ENCODE data around the gene IQCB1.
"Not testable (repeated sequence)": the region's sequence is repeated elsewhere in the genome, so short reads cannot be mapped to it uniquely, and the experiment has no call there.

The IQCB1 gene

DNA sequence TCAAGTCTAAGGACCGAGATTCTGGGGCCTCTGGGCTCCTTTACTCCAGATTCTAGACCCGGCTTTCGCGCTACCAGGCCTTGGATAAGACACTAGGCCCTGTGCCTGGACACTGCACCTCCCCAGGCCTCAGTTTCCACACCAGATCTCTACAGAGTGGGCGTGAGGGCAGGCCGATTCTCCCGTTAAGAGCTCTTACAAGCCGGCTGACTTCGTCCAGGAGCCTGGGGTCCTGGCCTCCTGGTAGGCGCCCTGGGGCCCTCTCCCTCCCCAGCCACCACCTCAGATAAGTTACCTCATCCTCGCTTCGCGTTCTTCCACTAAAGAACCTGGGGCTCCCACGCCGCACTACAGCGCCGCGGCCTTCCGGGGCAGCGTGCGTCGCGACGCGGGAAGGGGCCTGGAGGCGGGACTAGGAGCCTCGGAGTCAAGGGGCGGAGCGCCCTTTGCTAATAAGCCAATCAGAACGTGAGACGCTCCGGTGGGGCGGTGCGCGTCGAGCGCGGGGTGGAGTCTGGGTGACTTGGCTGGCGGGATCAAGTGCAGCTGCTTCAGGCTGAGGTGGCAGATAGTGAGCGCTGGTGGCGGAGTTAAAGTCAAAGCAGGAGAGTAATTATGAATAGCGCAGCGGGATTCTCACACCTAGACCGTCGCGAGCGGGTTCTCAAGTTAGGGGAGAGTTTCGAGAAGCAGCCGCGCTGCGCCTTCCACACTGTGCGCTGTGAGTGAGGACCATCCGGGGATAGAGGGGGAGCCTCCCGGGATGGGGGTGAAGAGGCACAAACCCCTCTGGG lies at the start of gene IQCB1, which contains the start of gene EAF2:
Gene IQCB1, minus strand, starts transcription at position 390 of the 794 bp plus-strand sequence. CDS start 6,100 bp downstream, outside the sequence.
Gene EAF2, plus strand, starts transcription at position 539 of the 794 bp plus-strand sequence. Its CDS starts 77 bp downstream, at position 616.
- FAIRE-seq (peak; percentile 75), DNase-seq (ENCODE audit: insufficient read length, low spot score) (peak; percentile 96)

DNA sequence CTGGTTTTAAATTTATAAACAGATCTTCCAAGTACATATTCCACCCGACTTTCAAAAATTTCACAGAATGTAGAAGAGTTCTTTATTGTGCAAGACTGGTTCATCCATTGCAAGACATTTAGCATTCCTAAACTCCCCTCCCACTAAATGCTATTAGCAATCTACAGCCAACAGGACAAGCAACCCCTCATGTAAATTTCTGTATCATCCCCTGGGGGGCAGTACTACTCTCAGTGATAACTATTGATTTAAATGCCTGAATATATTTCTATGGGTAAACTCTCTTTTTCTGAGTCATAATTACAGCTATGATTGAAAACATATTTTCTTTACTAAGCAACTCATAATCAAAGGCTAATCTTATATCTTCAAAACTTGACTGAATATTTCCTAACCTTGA lies 48.6 kb upstream of the IQCB1 start:
- peak; percentile 37 for DNase-seq (ENCODE audit: insufficient read length, low spot score)
- FAIRE-seq: no peak

- DNase-seq (ENCODE audit: insufficient read length, low spot score): no peak
- no peak for FAIRE-seq
Measured at GRCh38 chr3:121878411-121878810, 43.6 kb upstream of the IQCB1 start.

DNA sequence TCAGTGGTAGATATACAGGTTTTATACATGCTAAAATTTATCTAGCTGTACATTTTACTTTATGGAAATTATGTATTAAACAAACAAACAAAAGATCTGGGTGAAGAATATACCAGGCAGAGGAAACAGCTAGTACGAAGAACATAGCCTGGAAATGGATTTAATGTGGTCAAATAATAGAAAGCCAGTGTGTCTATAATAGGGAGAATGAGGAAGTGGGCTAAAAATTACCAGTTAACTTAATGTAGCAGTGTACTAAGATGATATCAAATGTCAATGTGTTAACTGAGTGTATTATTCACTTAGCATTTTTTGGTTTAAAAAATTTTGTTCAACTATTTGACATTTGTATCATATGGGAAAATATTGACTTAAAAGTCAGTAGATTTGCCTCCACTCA lies 36.6 kb upstream of the IQCB1 start:
- DNase-seq (ENCODE audit: insufficient read length, low spot score) (no peak), FAIRE-seq (no peak)

- FAIRE-seq: no peak
- no peak for DNase-seq (ENCODE audit: insufficient read length, low spot score)
Measured at GRCh38 chr3:121870717-121871116, 35.9 kb upstream of the IQCB1 start.

DNA sequence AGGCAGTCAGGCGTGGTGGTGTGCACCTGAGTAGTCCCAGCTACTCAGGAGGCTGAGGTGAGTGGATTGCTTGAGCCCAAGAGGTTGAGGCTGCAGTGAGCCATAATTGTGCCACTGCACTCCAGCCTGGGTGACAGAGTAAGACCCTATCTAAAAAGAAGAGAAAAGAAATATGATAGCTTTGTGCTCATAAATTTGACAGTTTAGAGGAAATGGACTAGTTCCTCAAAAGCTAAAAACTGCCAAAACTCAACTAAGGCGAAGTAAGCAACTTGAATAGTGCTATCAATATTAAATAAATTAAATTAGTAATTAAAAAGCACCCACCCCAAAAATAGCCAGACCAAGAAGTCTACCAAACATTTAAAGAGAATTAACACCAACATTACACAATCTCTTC lies 34.9 kb upstream of the IQCB1 start:
- FAIRE-seq: no peak

DNA sequence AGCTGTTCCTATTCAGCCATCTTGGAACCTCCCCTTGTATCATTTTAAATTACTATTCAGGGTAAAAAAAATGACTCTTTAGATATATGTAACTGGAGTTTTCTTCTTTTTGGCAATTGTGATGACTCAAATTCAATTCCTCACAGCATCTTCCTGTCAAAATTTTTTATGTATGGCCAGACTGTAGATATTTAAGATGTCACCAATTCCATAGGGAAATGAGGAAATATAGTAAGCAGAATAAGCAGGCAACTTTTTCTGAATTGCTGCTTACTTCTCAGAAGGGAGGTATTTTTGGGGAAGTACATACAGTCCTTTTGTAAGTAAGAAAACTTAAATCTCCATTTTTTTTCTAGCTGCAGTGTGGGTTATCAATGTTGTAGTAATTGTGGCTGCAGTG lies 28.9 kb upstream of the IQCB1 start:
- DNase-seq (ENCODE audit: insufficient read length, low spot score) (no peak), FAIRE-seq (no peak)

More for the DNA sequence above, 34.9 kb upstream of the IQCB1 start:
- no peak for DNase-seq (ENCODE audit: insufficient read length, low spot score)

GRCh38 chr3:121863247-121863646 lies 28.4 kb upstream of the IQCB1 start:
- not testable (repeated sequence) for DNase-seq (ENCODE audit: insufficient read length, low spot score)
- peak; percentile 33 for FAIRE-seq

- not testable (repeated sequence) for FAIRE-seq; DNase-seq (ENCODE audit: insufficient read length, low spot score)
Measured at GRCh38 chr3:121857778-121858177, 22.9 kb upstream of the IQCB1 start.

GRCh38 chr3:121855555-121855954 lies 20.7 kb upstream of the IQCB1 start:
- DNase-seq (ENCODE audit: insufficient read length, low spot score): no peak
- FAIRE-seq: no peak

- DNase-seq (ENCODE audit: insufficient read length, low spot score) (no peak), FAIRE-seq (no peak)
Measured at GRCh38 chr3:121852256-121852655, 17.4 kb upstream of the IQCB1 start.

- FAIRE-seq (no peak), DNase-seq (ENCODE audit: insufficient read length, low spot score) (no peak)
Measured at GRCh38 chr3:121844892-121845291, 10.0 kb upstream of the IQCB1 start.

DNA sequence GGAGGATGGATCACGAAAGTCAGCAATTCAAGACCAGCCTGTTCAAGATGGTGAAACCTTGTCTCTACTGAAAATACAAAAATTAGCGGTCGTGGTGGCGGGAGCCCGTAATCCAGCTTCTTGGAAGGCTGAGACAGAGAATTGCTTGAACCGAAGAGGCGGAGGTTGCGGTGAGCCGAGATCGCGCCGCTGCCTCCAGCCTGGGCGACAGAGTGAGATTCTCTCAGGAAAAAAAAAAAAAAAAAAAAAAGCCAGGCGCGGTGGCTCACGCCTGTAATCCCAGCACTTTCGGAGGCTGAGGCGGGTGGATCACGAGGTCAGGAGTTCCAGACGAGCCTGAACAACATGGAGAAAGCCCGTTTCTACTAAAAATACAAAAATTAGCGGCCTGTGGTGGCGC lies 5.1 kb upstream of the IQCB1 start:
- DNase-seq (ENCODE audit: insufficient read length, low spot score) (no peak), FAIRE-seq (no peak)

- DNase-seq (ENCODE audit: insufficient read length, low spot score) (no peak), FAIRE-seq (no peak)
Measured at GRCh38 chr3:121836481-121836880, 1.6 kb upstream of the IQCB1 start.

GRCh38 chr3:121836064-121836463 lies 1.2 kb upstream of the IQCB1 start:
- DNase-seq (ENCODE audit: insufficient read length, low spot score) (no peak), FAIRE-seq (no peak)

DNA sequence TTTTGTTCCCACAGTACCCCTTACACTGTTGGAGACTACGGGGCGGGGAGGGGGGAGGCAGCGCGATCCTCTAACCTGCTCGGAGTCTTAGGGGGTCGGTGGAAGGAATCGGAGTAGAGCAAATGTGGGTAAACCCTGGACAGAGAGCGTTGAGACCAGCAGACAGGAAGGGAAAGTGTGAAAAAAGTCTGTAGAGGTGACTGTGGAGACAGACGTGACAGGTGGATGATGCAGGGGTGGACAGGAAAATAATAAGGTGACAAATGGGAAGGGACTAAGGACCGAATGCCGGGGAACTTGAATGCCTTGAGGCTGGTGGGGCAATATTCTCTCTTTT lies 573 bp upstream of the IQCB1 start:
- DNase-seq (ENCODE audit: insufficient read length, low spot score) (no peak), FAIRE-seq (no peak)

DNA sequence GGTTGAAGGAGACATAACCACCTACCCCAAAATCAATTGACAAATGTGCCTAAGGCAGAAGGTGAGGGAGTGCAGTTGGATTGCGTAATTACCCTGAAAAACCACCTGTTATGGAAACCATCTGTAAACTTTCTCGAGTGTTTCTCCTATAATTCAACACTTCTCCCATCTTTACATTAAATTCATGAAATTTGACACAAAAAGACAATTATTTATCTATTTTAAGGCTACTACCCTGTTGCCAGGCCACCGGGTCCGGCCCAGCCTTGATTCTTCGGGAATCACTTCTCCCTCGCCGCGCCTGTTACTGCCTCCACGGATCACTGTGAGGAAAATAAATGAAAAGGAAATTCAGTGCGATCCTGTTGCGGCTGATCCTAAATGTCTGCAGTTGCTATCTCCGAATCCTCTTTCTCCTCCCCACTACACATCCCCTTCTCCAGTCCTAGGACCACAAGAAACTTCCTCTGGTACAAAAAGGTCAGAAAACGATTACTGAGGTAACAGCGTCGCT lies 646 bp downstream of the IQCB1 start:
- FAIRE-seq: no peak
- no peak for DNase-seq (ENCODE audit: insufficient read length, low spot score)

DNA sequence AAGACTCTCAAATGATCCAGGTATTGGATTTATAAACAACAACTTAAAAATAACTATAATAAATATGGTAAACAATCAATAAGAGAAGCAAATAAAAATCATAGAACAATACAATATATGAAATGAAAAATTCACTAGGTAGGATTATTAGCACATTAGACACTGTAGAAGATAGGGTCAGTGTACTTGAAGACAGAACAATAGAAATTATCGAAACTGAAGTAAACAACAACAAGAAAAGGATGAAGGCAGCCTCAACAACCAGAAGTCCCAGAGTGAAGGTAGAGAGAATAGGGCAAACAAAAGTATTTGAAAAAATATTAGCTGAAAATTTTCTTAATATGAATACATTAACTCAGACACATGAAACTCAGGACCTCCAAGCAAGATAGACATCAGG lies 11.9 kb downstream of the IQCB1 start:
- DNase-seq (ENCODE audit: insufficient read length, low spot score) (no peak), FAIRE-seq (no peak)

- no peak for FAIRE-seq
Measured at GRCh38 chr3:121821421-121822199, 13.2 kb downstream of the IQCB1 start.

GRCh38 chr3:121819236-121819635 lies 15.6 kb downstream of the IQCB1 start:
- DNase-seq (ENCODE audit: insufficient read length, low spot score) (no peak), FAIRE-seq (no peak)

More at GRCh38 chr3:121821421-121822199, 13.2 kb downstream of the IQCB1 start:
- DNase-seq (ENCODE audit: insufficient read length, low spot score): no peak

DNA sequence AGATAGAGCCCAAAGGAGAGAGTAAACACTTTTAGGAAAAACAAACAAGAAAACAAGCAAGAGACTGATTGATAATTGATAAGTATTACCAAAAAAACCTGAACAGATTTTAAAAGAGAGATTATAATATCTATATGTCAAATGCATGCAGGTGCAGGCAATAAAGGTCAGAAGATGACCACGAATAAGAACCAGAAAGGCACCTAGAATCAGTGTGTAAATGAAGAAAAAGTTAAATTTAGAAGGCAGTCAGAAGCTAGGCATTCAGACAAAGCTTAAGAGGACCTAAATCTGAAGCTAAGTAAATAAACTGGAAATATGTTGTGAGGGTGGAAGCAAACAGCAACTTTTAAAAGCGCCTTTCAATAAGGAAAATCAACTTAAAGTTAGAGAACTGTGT lies 16.3 kb downstream of the IQCB1 start:
- FAIRE-seq: no peak
- DNase-seq (ENCODE audit: insufficient read length, low spot score): no peak

GRCh38 chr3:121817753-121818152 lies 17.1 kb downstream of the IQCB1 start:
- DNase-seq (ENCODE audit: insufficient read length, low spot score) (no peak), FAIRE-seq (no peak)

Data from HTR-8/SVneo (cell line).